GM15510 (cell line): ENCODE results near the gene STPG3.

Experiments used
- POLR2A ChIP-seq: IDR thresholded peaks from 3 replicates; pipeline ENCODE4 v1.6.1; 2011; ENCODE audit warnings: borderline replicate concordance; ENCODE audit not compliant: insufficient read length; ENCODE audit errors: extremely low read depth

The STPG3 gene

DNA sequence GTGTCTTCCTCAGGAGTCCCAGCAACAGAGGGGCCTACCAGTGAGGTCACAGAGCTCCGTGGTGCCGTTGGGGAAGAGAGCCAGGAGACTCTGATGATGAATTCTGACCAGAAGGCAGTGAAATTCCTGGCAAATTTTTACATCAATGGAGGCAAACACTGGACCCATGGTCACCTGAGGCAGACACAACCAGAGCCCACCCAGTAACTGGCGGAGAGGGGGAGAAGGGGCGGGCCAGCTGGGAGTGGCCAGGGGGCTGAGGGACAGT lies at the start of gene STPG3:
TSS of gene STPG3 (plus strand) at position 93 of the 268 bp plus-strand sequence. CDS start at position 94, 1 bp downstream.
- TF ChIP-seq POLR2A, result no peak

DNA sequence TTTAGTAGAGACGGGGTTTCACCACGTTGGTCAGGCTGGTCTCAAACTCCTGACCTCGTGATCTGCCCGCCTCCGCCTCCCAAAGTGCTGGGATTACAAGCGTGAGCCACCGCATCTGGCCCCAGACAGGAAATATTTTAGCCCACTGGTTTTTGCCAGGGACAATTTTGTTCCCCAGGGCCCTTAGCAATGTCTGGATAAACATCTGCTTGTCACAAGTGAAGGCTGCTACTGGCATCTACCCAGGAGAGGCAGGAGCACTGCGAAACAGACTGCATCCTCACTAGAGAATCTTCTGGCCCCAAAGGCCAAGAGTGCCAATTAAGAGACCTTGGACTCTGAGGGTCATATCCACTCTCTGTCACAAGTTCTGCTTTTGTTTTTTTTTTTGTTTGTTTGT lies 48.1 kb upstream of the STPG3 start:
- no peak for TF ChIP-seq POLR2A

DNA sequence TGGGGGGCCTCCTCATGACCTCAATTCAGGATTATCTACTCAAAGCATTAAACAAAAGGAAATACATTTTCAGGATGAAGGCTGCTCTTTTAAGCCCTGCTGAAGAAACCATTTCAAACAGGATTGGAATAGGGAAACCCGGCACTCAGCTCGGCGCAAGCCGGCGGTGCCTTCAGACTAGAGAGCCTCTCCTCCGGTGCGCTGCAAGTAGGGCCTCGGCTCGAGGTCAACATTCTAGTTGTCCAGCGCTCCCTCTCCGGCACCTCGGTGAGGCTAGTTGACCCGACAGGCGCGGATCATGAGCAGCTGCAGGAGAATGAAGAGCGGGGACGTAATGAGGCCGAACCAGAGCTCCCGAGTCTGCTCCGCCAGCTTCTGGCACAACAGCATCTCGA lies 46.4 kb upstream of the STPG3 start:
- no peak for TF ChIP-seq POLR2A

DNA sequence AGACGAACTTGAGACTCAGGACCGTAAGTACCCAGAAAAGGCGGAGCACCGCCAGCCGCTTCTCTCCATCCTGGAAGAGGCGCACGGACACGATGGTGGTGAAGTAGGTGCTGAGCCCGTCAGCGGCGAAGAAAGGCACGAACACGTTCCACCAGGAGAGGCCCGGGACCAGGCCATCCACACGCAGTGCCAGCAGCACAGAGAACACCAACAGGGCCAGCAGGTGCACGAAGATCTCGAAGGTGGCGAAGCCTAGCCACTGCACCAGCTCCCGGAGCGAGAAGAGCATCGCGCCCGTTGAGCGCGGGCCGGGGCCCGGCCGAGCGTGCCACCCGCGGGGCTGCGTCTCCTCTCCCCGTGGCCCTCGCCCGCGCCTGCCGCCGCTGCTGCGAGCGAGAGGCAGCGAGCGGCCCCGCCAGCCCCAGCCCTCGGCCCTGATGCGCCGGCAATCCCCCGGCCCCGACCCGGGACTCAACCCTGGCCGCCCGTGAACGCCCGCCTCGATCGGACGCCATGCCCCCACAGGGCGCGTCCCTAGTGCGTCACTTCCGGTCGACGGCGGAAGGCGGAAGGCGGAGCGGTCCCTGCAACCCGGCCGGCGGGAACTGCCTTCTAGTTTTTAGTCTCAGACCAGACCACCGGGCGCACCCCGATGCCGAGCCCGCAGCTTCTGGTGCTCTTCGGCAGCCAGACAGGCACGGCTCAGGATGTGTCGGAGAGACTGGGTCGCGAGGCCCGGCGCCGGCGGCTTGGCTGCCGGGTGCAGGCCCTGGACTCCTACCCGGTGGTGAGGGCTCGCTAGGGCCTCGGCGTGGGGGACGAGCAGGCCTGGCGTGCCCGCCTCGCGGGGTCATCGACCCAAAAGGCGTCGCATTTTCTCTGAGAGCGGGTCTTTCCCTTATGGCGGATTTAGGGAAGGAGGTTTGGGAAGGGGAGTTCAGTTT lies 45.7 kb upstream of the STPG3 start, which contains the start of the genes NDOR1 and TMEM203:
TSS of gene NDOR1 (plus strand) at position 575 of the 944 bp plus-strand sequence. CDS start at position 653, 78 bp downstream.
TSS of gene TMEM203 (minus strand) at position 523 of the 944 bp plus-strand sequence. CDS start at position 289, 234 bp downstream.
- TF ChIP-seq POLR2A, result peak; percentile 88

DNA sequence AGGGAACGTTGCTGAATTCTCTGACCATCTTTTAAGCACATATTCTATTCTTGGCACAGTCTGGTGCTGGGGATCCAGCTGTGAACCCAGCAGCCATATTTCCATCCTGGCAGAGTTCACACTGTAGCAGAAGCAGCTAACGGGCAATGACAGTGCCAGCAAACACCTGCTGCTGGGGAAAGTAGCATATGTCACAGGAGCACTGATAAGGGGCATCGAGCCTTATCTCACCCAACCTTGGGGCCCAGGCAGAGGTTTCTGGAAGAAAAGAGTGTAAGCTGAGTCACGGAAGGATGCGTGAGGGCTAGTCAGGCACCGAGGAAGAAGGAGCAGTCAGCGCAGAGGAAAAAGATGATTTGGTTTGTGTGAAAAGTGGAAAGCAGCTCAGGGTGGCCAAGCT lies 44.5 kb upstream of the STPG3 start:
- TF ChIP-seq POLR2A, result no peak

DNA sequence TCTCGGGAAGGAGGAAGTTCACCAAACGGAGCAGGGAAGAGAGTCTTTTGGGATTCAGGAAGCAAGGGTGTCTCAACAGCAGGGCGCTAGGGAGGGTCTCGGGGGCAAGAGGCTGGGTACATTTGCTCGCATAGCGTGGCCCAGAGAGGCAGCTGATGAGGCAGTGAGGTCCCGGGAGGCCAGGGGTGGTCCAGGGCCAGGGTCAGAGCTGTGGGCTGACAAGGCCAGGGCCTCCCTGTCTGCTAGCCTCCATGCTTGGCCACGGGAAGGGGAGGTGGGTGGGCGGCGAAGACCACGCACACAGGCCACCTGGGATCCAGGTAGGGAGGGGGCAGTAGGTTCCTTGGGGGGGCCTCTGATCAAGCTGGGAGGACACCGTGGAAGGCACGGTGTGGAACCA lies 39.6 kb upstream of the STPG3 start:
- TF ChIP-seq POLR2A, result no peak

GRCh38 chr9:137212520-137212919 lies 38.6 kb upstream of the STPG3 start:
- TF ChIP-seq POLR2A, result no peak

- TF ChIP-seq POLR2A, result no peak
Measured at GRCh38 chr9:137213160-137214060, 37.7 kb upstream of the STPG3 start.

DNA sequence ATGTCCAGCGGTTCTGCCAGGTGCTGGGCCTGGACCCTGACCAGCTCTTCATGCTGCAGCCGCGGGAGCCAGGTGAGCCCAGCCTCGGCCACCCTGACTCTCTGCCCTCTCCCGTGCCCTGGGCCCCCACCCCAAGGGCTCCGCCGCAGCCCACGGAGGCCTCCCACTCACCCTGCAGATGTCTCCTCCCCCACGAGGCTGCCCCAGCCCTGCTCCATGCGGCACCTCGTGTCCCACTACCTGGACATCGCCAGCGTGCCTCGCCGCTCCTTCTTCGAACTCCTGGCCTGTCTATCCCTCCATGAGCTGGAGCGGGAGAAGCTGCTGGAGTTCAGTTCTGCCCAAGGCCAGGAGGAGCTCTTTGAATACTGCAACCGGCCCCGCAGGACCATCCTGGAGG lies 36.5 kb upstream of the STPG3 start:
- no peak for TF ChIP-seq POLR2A

GRCh38 chr9:137215196-137215986 lies 35.7 kb upstream of the STPG3 start:
- TF ChIP-seq POLR2A, result no peak

- TF ChIP-seq POLR2A, result no peak
Measured at GRCh38 chr9:137216188-137216965, 34.7 kb upstream of the STPG3 start.

DNA sequence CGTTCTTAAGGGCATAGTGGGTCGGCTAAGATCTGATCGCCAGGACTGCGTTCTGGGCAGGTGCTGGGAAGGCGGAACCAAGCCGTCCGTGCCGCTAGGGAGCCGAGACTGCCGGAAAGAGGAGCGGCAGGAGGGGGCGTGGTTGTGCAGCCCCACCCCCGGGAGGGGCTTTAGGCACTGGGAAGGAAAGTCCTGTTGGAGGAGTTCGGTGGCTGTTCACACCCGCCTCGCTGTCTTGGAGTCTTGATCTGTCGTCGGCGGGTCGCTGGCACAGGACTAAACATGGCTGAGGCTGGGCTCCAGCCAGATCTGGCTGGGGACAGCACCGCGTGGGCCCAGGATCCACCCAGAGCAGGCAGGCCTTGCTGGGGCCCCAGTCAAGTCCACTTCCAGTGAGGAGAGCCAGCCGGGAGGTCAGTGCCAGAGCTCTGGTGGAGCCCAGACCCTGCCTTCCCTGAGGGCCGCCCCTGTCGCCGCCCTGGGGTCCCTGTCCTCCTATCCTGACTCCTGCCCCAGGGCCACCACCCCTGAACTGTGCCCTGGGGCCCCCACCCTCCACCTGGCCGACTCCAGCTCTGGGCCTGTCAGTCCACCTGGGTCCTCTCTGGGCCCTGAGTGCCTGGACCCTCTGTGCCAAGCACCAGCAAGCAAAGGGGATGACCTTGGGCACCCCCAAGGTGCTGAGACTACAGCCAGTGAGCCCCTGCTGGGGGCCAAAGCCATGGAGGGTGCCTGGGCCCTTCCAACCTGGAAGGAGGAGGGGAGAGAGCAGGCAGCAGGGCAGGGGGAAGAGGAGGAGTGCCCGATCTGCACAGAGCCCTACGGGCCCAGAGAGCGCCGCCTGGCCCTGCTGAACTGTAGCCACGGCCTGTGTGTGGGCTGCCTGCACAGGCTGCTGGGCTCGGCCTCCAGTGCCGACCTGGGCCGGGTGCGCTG lies 33.5 kb upstream of the STPG3 start:
- no peak for TF ChIP-seq POLR2A
